DND-41 (cell line): Measurements from ENCODE around the gene OR52A5.

ENCODE experiments used
- EZH2 ChIP-seq: IDR thresholded peaks from 3 replicates; pipeline ENCODE4 v1.6.1; 2012; ENCODE audit warnings: borderline replicate concordance, low read depth, mild to moderate bottlenecking, moderate library complexity, low read length, inconsistent platforms; ENCODE audit not compliant: severe bottlenecking
- TF ChIP-seq, protein P1 (sequence below): IDR thresholded peaks from 2 replicates; pipeline ENCODE4 v1.5.1; 2012; ENCODE audit warnings: borderline replicate concordance, low read length, moderate library complexity, mild to moderate bottlenecking; ENCODE audit not compliant: poor library complexity, severe bottlenecking; ENCODE audit errors: extremely low read depth

DNA sequence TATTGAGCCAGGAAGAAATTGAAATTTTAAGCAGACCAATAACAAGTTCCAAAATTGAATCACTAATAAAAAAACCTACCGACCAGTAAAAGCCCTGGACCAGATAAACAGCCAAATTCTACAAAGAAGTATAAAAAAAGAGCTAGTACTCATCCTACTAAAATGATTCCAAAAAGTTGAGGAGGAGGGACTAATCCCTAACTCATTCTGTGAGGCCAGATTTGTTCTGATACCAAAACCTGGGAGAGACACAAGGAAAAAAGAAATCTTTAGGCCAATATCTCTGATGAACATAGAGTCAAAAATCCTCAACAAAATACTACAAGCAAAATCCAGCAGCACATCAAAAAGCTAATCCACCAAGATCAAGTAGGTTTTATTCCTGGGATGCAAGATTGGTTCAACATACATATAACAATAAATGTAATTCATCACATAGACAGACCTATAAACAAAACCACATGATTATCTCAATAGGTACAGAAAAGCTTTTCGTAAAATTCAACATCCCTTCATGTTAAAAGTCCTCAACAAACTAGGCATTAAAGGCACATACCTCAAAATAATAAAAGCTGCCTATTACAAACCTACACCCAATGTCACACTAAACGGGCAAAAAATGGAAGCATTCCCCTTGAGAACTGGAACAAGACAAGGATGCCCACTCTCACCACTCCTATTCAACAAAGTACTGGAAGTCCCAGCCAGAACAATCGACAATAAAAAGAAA, 13.1 kb downstream of the OR52A5 start:
- TF ChIP-seq, protein P1, sequence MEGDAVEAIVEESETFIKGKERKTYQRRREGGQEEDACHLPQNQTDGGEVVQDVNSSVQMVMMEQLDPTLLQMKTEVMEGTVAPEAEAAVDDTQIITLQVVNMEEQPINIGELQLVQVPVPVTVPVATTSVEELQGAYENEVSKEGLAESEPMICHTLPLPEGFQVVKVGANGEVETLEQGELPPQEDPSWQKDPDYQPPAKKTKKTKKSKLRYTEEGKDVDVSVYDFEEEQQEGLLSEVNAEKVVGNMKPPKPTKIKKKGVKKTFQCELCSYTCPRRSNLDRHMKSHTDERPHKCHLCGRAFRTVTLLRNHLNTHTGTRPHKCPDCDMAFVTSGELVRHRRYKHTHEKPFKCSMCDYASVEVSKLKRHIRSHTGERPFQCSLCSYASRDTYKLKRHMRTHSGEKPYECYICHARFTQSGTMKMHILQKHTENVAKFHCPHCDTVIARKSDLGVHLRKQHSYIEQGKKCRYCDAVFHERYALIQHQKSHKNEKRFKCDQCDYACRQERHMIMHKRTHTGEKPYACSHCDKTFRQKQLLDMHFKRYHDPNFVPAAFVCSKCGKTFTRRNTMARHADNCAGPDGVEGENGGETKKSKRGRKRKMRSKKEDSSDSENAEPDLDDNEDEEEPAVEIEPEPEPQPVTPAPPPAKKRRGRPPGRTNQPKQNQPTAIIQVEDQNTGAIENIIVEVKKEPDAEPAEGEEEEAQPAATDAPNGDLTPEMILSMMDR, result no peak
- no peak for TF ChIP-seq EZH2
